HEK293 (cell line): ENCODE results near the gene TK1.

Experiments used
- ZNF2 ChIP-seq: fragments of 450-650 bp; formaldehyde crosslinking; IDR thresholded peaks from 2 replicates; pipeline ENCODE4 v1.5.1; 2016; ENCODE audit warnings: missing biosample characterization, missing genetic modification characterization
- TF ChIP-seq, protein P1 (sequence below): fragments of 450-650 bp; formaldehyde crosslinking; IDR thresholded peaks from 2 replicates; pipeline ENCODE4 v1.5.1; 2016; ENCODE audit warnings: missing biosample characterization, missing genetic modification characterization

GRCh38 chr17:78125976-78126894 is 60.6 kb downstream of the TK1 start:
- TF ChIP-seq, protein P1, sequence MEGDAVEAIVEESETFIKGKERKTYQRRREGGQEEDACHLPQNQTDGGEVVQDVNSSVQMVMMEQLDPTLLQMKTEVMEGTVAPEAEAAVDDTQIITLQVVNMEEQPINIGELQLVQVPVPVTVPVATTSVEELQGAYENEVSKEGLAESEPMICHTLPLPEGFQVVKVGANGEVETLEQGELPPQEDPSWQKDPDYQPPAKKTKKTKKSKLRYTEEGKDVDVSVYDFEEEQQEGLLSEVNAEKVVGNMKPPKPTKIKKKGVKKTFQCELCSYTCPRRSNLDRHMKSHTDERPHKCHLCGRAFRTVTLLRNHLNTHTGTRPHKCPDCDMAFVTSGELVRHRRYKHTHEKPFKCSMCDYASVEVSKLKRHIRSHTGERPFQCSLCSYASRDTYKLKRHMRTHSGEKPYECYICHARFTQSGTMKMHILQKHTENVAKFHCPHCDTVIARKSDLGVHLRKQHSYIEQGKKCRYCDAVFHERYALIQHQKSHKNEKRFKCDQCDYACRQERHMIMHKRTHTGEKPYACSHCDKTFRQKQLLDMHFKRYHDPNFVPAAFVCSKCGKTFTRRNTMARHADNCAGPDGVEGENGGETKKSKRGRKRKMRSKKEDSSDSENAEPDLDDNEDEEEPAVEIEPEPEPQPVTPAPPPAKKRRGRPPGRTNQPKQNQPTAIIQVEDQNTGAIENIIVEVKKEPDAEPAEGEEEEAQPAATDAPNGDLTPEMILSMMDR: no peak
- no peak for TF ChIP-seq ZNF2 (tag by site-specific recombination)
